Measurements from ENCODE around the gene PIK3R1. TPM values are rescaled to one million over a fixed set of nuclear protein-coding genes. Genes with fewer than 3 reads are reported as not detected.
A peak's percentile ranks its signal among the peaks of the same experiment; 100 is the strongest.

The PIK3R1 gene
- total and polyA plus RNA-seq, 4 donors = 22.6 to 123 (median 47.3) TPM

DNA sequence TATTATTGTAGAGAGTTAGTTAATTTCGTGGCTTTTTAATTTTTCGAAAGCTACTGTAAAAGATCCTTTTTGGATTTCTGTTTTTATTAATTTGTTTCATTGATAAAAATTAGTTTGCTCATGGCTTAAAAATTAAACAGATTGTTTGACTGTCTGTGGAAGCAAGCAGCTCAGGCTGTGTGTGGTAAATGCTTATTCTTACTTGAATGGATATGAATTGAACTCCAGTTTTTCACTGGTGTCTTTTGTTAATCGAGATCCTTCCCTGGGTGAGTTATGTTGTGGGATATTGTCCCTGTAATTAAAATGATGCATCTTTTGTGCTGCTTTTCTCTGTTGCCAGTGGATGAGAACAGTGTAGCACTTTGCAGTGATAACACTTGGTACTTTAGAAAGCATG lies 75.3 kb downstream of the PIK3R1 start:
- peak overlapping the region; percentile 24 to 85 for H3K27ac ChIP-seq (ENCODE audit: low read depth in 1 of 2, low read length in 2 of 2)
- H3K4me3 ChIP-seq (ENCODE audit: low read depth in 1 of 3, low read length in 3 of 3) = peak overlapping the region in 2 of 3 donors; percentile 65 to 71
- no peaks in the 10 kb centered on the region for H3K9me3 ChIP-seq (ENCODE audit: control insufficient read depth in 4 of 4, low read length in 3 of 4)
- 40% methylated on average over 3 of the region's 3 CpGs for WGBS
- peaks cover 4 to 34% (median 32%) of the 10 kb centered on the region in 4 donors for H3K36me3 ChIP-seq (ENCODE audit: control insufficient read depth in 4 of 4, insufficient read depth in 3 of 4, low read depth in 1 of 4, low read length in 3 of 4)
- peak overlapping the region in 1 of 2 donors; percentile 10 for H3K9ac ChIP-seq (ENCODE audit: low read depth in 1 of 2, low read length in 2 of 2)
- no peak for TF ChIP-seq GABPA (IDR thresholded peaks at IDR 0.05 in 1 of 2, conservative IDR thresholded peaks at IDR 0.05 in 1 of 2)
- TF ChIP-seq, protein P1, sequence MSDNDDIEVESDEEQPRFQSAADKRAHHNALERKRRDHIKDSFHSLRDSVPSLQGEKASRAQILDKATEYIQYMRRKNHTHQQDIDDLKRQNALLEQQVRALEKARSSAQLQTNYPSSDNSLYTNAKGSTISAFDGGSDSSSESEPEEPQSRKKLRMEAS (IDR thresholded peaks at IDR 0.05) = peak; percentile 3
- H3K4me1 ChIP-seq (ENCODE audit: control insufficient read depth in 4 of 4, insufficient read depth in 4 of 4, low read length in 3 of 4) = peaks cover 6 to 42% (median 30%) of the 10 kb centered on the region in 4 donors
- no peaks in the 10 kb centered on the region for H3K27me3 ChIP-seq (ENCODE audit: control insufficient read depth in 4 of 4, insufficient read depth in 4 of 4, low read length in 3 of 4)
- no peak for DNase-seq (ENCODE audit: low spot score)

- peaks cover 6 to 28% (median 16%) of the 10 kb centered on the region in 4 donors for H3K4me1 ChIP-seq (ENCODE audit: control insufficient read depth in 4 of 4, insufficient read depth in 4 of 4, low read length in 3 of 4)
- no peak overlapping the region for H3K27ac ChIP-seq (ENCODE audit: low read depth in 1 of 2, low read length in 2 of 2)
- peaks cover 4 to 48% (median 46%) of the 10 kb centered on the region in 4 donors for H3K36me3 ChIP-seq (ENCODE audit: control insufficient read depth in 4 of 4, insufficient read depth in 3 of 4, low read depth in 1 of 4, low read length in 3 of 4)
Observed at GRCh38 chr5:68292316-68292715, 76.8 kb downstream of the PIK3R1 start.

GRCh38 chr5:68295772-68296171 lies 80.2 kb downstream of the PIK3R1 start:
- Histone ChIP-seq H3K36me3 (ENCODE audit: control insufficient read depth in 4 of 4, insufficient read depth in 3 of 4, low read depth in 1 of 4, low read length in 3 of 4) (peaks cover 4 to 75% (median 72%) of the 10 kb centered on the region in 4 donors), H3K27me3 (ENCODE audit: control insufficient read depth in 4 of 4, insufficient read depth in 4 of 4, low read length in 3 of 4) (no peaks in the 10 kb centered on the region), H3K27ac (ENCODE audit: low read depth in 1 of 2, low read length in 2 of 2) (no peak overlapping the region), H3K4me3 (ENCODE audit: low read depth in 1 of 3, low read length in 3 of 3) (no peak overlapping the region), H3K9ac (ENCODE audit: low read depth in 1 of 2, low read length in 2 of 2) (no peak overlapping the region), H3K9me3 (ENCODE audit: control insufficient read depth in 4 of 4, low read length in 3 of 4) (no peaks in the 10 kb centered on the region), H3K4me1 (ENCODE audit: control insufficient read depth in 4 of 4, insufficient read depth in 4 of 4, low read length in 3 of 4) (peaks cover 0 to 2% (median 2%) of the 10 kb centered on the region in 4 donors)
- TF ChIP-seq JUND (IDR thresholded peaks at IDR 0.05) = no peak
- no peak for TF ChIP-seq YY1 (IDR thresholded peaks at IDR 0.05)
- no peak for TF ChIP-seq RAD21 (IDR thresholded peaks at IDR 0.05)
- no peak for TF ChIP-seq EGR1 (IDR thresholded peaks at IDR 0.05; ENCODE audit: low read depth in 2 of 2)
- no peak for TF ChIP-seq FOXA1 (IDR thresholded peaks at IDR 0.05)
- TF ChIP-seq GABPA (IDR thresholded peaks at IDR 0.05 in 1 of 2, conservative IDR thresholded peaks at IDR 0.05 in 1 of 2) = no peak
- TF ChIP-seq HNF4G (IDR thresholded peaks at IDR 0.05) = no peak
- TF ChIP-seq NR2F2 (IDR thresholded peaks at IDR 0.05) = no peak
- TF ChIP-seq ATF3 (IDR thresholded peaks at IDR 0.05) = no peak
- TF ChIP-seq, protein P2, sequence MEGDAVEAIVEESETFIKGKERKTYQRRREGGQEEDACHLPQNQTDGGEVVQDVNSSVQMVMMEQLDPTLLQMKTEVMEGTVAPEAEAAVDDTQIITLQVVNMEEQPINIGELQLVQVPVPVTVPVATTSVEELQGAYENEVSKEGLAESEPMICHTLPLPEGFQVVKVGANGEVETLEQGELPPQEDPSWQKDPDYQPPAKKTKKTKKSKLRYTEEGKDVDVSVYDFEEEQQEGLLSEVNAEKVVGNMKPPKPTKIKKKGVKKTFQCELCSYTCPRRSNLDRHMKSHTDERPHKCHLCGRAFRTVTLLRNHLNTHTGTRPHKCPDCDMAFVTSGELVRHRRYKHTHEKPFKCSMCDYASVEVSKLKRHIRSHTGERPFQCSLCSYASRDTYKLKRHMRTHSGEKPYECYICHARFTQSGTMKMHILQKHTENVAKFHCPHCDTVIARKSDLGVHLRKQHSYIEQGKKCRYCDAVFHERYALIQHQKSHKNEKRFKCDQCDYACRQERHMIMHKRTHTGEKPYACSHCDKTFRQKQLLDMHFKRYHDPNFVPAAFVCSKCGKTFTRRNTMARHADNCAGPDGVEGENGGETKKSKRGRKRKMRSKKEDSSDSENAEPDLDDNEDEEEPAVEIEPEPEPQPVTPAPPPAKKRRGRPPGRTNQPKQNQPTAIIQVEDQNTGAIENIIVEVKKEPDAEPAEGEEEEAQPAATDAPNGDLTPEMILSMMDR (IDR thresholded peaks at IDR 0.05; ENCODE audit: low read depth, low read length, missing input control) = no peak
- no peak for TF ChIP-seq HNF4A (conservative IDR thresholded peaks at IDR 0.05)
- no peak for TF ChIP-seq RXRA (IDR thresholded peaks at IDR 0.05)
- WGBS = 76% methylated on average over 3 of the region's 3 CpGs
- DNase-seq (ENCODE audit: low spot score) = no peak

More at GRCh38 chr5:68292316-68292715, 76.8 kb downstream of the PIK3R1 start:
- no peaks in the 10 kb centered on the region for H3K27me3 ChIP-seq (ENCODE audit: control insufficient read depth in 4 of 4, insufficient read depth in 4 of 4, low read length in 3 of 4)
- TF ChIP-seq ATF3 (IDR thresholded peaks at IDR 0.05) (no peak), SP1 (IDR thresholded peaks at IDR 0.05) (no peak), JUND (IDR thresholded peaks at IDR 0.05) (no peak)
- TF ChIP-seq, protein P2 (IDR thresholded peaks at IDR 0.05; ENCODE audit: low read depth, low read length, missing input control) = no peak
- no peak overlapping the region for H3K4me3 ChIP-seq (ENCODE audit: low read depth in 1 of 3, low read length in 3 of 3)
- 40% methylated on average over 3 of the region's 3 CpGs for WGBS
- H3K9ac ChIP-seq (ENCODE audit: low read depth in 1 of 2, low read length in 2 of 2) = no peak overlapping the region
- no peak for DNase-seq (ENCODE audit: low spot score)
- no peaks in the 10 kb centered on the region for H3K9me3 ChIP-seq (ENCODE audit: control insufficient read depth in 4 of 4, low read length in 3 of 4)
